Measurements from ENCODE around the gene MGP. TPM values are rescaled to one million over a fixed set of nuclear protein-coding genes. Genes with fewer than 3 reads are reported as not detected.

Gene MGP
- total and polyA plus RNA-seq, 2 of the 13 experiments (the other 11 are each of a cell fraction or from before 2014, with no cell fraction given) = not detected

DNA sequence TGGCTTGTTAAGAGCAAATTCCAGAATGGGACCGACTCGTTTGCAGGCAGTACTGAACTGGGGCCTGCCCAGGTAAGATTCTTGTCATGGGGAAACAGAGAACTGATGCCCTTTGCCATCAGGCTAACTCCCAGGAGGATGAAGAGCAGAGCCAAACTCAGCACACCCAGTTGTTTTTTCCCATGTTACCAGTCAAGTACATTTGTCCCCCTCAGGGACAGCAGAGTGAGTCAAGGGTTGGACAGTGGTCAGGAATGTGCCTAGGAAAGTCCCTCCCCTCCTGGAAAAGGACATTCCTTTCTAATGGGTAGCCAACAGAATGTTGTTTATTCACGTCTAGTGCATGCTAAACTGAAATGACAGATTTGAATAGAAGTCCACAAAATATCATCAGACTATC, 43.9 kb downstream of the MGP start (continued):
- no peak for TF ChIP-seq POLR2AphosphoS2 (IDR thresholded peaks at IDR 0.05; ENCODE audit: low read depth, low read length)
- TF ChIP-seq, protein P1, sequence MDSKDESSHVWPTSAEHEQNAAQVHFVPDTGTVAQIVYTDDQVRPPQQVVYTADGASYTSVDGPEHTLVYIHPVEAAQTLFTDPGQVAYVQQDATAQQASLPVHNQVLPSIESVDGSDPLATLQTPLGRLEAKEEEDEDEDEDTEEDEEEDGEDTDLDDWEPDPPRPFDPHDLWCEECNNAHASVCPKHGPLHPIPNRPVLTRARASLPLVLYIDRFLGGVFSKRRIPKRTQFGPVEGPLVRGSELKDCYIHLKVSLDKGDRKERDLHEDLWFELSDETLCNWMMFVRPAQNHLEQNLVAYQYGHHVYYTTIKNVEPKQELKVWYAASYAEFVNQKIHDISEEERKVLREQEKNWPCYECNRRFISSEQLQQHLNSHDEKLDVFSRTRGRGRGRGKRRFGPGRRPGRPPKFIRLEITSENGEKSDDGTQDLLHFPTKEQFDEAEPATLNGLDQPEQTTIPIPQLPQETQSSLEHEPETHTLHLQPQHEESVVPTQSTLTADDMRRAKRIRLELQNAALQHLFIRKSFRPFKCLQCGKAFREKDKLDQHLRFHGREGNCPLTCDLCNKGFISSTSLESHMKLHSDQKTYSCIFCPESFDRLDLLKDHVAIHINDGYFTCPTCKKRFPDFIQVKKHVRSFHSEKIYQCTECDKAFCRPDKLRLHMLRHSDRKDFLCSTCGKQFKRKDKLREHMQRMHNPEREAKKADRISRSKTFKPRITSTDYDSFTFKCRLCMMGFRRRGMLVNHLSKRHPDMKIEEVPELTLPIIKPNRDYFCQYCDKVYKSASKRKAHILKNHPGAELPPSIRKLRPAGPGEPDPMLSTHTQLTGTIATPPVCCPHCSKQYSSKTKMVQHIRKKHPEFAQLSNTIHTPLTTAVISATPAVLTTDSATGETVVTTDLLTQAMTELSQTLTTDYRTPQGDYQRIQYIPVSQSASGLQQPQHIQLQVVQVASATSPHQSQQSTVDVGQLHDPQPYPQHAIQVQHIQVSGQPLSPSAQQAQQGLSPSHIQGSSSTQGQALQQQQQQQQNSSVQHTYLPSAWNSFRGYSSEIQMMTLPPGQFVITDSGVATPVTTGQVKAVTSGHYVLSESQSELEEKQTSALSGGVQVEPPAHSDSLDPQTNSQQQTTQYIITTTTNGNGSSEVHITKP (CRISPR knock-in tag; IDR thresholded peaks at IDR 0.05; ENCODE audit: low read depth) = no peak
- TF ChIP-seq ZNF660 (CRISPR knock-in tag; IDR thresholded peaks at IDR 0.05; ENCODE audit: borderline replicate concordance, low read depth) = no peak
- TF ChIP-seq, protein P2, sequence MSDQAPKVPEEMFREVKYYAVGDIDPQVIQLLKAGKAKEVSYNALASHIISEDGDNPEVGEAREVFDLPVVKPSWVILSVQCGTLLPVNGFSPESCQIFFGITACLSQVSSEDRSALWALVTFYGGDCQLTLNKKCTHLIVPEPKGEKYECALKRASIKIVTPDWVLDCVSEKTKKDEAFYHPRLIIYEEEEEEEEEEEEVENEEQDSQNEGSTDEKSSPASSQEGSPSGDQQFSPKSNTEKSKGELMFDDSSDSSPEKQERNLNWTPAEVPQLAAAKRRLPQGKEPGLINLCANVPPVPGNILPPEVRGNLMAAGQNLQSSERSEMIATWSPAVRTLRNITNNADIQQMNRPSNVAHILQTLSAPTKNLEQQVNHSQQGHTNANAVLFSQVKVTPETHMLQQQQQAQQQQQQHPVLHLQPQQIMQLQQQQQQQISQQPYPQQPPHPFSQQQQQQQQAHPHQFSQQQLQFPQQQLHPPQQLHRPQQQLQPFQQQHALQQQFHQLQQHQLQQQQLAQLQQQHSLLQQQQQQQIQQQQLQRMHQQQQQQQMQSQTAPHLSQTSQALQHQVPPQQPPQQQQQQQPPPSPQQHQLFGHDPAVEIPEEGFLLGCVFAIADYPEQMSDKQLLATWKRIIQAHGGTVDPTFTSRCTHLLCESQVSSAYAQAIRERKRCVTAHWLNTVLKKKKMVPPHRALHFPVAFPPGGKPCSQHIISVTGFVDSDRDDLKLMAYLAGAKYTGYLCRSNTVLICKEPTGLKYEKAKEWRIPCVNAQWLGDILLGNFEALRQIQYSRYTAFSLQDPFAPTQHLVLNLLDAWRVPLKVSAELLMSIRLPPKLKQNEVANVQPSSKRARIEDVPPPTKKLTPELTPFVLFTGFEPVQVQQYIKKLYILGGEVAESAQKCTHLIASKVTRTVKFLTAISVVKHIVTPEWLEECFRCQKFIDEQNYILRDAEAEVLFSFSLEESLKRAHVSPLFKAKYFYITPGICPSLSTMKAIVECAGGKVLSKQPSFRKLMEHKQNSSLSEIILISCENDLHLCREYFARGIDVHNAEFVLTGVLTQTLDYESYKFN (CRISPR knock-in tag; conservative IDR thresholded peaks at IDR 0.05) = peak; percentile 49; the same call in 1 of the 2 replicates
- TF ChIP-seq, protein P3, sequence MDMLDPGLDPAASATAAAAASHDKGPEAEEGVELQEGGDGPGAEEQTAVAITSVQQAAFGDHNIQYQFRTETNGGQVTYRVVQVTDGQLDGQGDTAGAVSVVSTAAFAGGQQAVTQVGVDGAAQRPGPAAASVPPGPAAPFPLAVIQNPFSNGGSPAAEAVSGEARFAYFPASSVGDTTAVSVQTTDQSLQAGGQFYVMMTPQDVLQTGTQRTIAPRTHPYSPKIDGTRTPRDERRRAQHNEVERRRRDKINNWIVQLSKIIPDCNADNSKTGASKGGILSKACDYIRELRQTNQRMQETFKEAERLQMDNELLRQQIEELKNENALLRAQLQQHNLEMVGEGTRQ (IDR thresholded peaks at IDR 0.05; ENCODE audit: low read depth, low read length) = no peak
- TF ChIP-seq, protein P3 (CRISPR knock-in tag; IDR thresholded peaks at IDR 0.05; ENCODE audit: borderline replicate concordance) = no peak
- TF ChIP-seq IKZF5 (CRISPR knock-in tag; IDR thresholded peaks at IDR 0.05) = peak; percentile 66; the same call in 1 of the 2 replicates
- no peak for TF ChIP-seq ZNF230 (CRISPR knock-in tag; IDR thresholded peaks at IDR 0.05)
- TF ChIP-seq ZMYM4 (CRISPR knock-in tag; IDR thresholded peaks at IDR 0.05) = peak; percentile 22; the same call in 1 of the 2 replicates
- no peak for TF ChIP-seq ZC3H4 (CRISPR knock-in tag; IDR thresholded peaks at IDR 0.05; ENCODE audit: borderline replicate concordance)
- no peak for TF ChIP-seq FOXP1 (IDR thresholded peaks at IDR 0.05)
- TF ChIP-seq FOXP1 (CRISPR knock-in tag; IDR thresholded peaks at IDR 0.05) = peak; percentile 41; the same call in 1 of the 2 replicates
- TF ChIP-seq KMT2A (CRISPR knock-in tag; IDR thresholded peaks at IDR 0.05) = 0 out of 2 replicates have a peak, but pooled peaks have one; percentile 39
- TF ChIP-seq RELA (CRISPR knock-in tag; IDR thresholded peaks at IDR 0.05) = 0 out of 2 replicates have a peak, but pooled peaks have one; percentile 36
- TF ChIP-seq, protein P4, sequence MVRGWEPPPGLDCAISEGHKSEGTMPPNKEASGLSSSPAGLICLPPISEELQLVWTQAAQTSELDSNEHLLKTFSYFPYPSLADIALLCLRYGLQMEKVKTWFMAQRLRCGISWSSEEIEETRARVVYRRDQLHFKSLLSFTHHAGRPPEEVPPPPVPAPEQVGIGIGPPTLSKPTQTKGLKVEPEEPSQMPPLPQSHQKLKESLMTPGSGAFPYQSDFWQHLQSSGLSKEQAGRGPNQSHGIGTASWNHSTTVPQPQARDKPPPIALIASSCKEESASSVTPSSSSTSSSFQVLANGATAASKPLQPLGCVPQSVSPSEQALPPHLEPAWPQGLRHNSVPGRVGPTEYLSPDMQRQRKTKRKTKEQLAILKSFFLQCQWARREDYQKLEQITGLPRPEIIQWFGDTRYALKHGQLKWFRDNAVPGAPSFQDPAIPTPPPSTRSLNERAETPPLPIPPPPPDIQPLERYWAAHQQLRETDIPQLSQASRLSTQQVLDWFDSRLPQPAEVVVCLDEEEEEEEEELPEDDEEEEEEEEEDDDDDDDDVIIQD (CRISPR knock-in tag; IDR thresholded peaks at IDR 0.05; ENCODE audit: low read depth) = peak; percentile 78; the same call in 1 of the 2 replicates
- no peak for TF ChIP-seq TOPORS (CRISPR knock-in tag; IDR thresholded peaks at IDR 0.05)
- no peak for TF ChIP-seq NPAS2 (CRISPR knock-in tag; IDR thresholded peaks at IDR 0.05; ENCODE audit: borderline replicate concordance)
- TF ChIP-seq PHF20 (CRISPR knock-in tag; IDR thresholded peaks at IDR 0.05) = no peak
- TF ChIP-seq TBL1XR1 (IDR thresholded peaks at IDR 0.05; ENCODE audit: borderline replicate concordance, low read length, partially characterized antibody) = no peak
